Measurements from ENCODE around the gene RPL3.
A peak's percentile ranks its signal among the peaks of the same experiment; 100 is the strongest.

The RPL3 gene

GRCh38 chr22:39297490-39298240, 21.8 kb downstream of the RPL3 start:
- DNase-seq, result no peak

- DNase-seq, result no peak
Measured at GRCh38 chr22:39296981-39297489, 22.4 kb downstream of the RPL3 start.

DNA sequence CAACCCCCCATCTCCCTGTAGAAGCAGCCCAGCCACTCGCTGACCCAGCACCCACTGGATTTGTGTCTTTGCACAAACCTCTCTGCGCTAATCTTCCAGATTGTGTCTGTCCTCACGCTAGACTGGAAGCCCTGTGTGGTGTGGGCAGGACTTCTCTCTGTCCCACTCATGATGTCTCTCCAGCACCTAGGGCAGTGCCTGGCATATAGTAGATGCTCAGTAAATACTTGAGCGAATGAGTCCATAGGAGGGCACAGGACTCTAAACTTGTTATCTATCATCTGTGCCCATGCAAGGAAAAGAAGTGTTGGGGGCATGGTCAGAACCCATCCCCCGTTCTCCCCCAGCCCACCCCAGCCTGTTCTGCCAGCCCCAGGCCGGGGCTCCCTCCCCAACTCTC, 22.9 kb downstream of the RPL3 start:
- DNase-seq, result no peak

- DNase-seq, result no peak
Measured at GRCh38 chr22:39294571-39295468, 24.6 kb downstream of the RPL3 start.

- no peak for DNase-seq
Measured at GRCh38 chr22:39293766-39294368, 25.6 kb downstream of the RPL3 start.

GRCh38 chr22:39292561-39293074, 26.8 kb downstream of the RPL3 start:
- DNase-seq, result peak; percentile 91

DNA sequence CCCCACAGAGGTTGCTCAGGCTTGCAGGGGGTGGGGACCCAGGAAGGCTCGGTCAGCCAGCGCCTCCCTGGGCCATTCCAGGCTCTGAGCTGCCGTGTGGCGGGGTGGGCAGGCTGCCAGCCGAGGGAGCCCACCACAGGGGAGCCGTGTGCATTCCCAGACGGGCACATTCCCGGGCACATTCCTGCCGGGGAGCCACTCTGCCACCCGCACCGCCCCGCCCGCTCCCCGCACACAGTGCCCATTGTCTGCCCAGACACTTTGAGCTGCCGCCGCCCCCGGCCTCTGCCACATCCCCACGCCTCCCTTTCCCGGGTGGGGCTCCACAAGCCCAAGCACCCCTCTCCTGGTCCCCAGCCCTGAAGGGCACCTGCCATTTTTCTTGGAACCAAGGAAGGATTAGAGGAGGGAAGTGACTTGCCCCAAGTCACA, 27.4 kb downstream of the RPL3 start:
- DNase-seq, result no peak

GRCh38 chr22:39291523-39291922, 27.9 kb downstream of the RPL3 start:
- DNase-seq, result no peak

- no peak for DNase-seq
Measured at GRCh38 chr22:39290724-39291161, 28.7 kb downstream of the RPL3 start.

DNA sequence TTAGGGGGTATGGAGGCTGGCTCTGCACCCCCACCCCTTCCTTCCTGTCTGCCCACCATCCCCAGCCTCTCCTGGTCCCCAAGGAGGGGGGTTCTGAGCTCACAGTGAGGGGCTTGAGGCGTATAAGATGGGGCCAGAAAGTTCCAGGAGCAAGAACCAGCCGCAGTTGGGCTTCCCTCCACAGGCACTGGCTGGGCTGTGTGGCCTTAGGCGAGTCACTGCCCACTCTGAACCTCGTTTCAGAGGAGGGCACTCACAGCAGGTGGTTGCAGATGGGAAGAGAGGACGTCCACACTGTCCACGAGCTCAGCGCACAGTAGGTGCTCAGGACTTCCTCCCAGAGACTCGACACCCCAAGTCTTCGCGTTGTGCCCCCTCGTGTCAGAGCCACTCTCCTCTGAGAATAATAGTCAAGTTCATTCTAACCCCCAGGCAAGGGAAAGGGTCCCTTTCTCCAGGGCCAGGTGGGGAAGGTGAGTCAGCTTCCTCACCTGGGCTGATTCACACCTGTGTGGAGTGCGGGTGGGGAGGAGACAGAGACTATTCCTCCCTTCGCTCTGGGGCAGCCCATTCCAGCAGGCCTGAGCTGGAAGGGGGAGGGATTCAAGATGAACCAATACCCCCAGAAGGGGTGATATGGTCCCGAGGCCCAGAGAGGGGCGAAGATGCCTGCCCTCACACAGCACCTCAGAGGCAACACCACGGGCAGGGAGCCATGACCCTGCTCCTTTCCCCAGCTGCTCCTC, 29.3 kb downstream of the RPL3 start:
- DNase-seq, result no peak

DNA sequence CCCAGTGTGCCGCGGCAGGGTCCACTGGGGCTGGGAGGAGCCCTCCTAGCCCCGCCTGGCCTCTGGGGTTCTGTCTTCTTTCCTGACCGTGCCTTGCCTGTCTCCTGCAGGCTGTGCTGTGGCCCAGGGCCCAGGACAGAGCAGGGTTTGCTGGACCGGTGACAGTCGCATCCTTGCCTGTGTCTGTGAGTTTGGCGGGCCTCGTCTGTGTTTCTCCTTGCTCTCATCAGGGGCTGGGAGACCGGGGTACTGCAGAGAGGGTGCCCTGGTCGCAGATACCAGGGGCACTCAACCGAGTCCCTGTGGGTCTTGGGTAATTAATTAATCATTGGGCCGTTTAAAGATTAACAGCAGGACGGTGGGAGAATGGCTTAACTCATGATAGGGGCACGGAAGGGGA, 29.9 kb downstream of the RPL3 start:
- no peak for DNase-seq

GRCh38 chr22:39288135-39288898, 31.1 kb downstream of the RPL3 start:
- no peak for DNase-seq

GRCh38 chr22:39287076-39287725, 32.2 kb downstream of the RPL3 start:
- no peak for DNase-seq

DNA sequence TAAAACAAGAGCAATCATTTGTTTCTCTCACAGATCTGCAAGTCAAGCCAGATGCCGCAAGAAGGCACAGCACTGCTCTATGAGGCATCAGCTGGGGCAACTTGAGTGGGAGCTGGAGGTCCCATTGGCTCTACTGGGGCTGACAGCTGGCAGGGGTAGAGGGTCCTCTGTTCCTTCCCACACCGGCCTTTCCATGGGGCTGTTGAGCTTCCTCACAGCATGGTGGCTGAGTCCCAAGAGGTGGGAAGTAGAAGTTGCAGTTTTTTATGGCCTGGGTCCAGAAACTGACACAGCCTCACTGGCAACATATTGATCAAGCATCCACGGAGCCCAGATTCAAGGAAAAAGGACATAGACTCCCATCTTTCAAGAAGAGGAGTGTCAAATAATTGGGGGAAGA, 34.4 kb downstream of the RPL3 start:
- no peak for DNase-seq

GRCh38 chr22:39284142-39284980, 35.1 kb downstream of the RPL3 start:
- no peak for DNase-seq

DNA sequence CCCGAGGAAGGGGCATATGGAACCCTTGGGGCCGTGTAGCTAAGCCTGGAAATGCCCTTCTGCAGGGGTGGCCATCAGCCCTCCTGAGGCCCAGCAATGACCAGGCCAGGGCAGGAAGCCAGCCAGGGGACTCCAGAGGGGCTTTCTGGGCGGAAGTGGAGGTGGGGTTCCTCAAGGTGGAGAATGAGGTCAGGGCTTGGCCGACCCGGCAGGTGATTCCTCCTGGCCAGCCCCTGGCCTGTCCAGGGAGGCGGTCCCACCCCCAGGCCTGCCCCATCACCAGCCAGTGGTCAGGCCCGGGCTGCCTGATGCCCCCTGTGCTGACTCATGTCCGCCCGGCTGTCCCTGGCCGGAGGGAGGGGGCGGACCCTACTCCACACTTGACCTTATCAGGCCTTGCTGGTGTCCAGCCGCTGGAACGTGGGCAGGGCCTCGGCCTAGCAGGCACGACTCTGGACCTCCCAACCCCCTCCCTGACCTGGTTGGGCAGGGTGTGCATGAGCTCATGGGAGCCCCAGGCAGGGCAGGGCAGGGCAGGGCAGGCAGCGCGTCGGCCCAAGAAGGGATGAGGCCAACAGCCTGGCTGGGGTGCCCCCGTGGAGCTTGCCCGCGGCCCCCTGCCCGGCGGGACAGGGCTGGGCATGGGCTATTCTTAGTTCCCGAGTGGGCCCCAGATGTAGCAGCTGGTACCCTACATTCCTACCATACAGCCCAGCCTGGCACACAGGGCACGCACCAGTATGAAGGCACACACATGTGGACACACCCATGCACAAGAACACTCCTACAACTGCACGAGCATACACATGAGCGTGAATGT, 35.9 kb downstream of the RPL3 start:
- peak; percentile 52 for DNase-seq

DNA sequence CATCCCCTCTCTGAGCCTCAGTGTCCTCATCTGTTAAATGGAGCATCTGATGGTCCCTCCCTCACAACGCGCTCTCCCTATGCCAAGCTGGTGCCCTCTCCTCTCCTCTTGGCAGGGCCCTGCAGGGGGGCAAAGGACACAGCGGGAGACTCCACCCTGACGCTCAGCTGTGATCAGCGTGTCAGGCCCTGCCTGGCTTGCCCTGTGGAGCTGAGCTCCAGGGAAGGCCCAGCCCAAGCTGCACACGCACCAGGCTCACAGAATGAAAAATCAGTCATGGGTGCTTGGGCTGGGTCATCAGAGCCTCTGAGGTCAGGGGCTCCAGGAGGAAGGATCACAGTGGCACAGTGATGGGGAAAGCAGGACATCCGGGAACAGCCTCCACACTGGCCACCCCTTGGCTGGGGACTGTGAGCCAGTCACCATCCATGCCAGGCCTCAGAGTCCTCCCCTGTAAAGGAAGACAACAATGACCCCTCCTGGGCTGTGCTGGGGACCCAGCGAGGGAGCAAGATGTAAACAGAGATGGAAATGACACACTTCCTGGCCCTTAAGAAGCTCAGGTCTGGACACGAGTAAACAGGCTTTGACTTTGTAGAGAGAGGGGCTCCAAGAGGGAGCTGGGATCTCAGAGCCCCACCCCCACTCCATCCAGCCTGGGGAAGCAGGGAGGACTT, 36.6 kb downstream of the RPL3 start:
- DNase-seq, result peak; percentile 15

DNA sequence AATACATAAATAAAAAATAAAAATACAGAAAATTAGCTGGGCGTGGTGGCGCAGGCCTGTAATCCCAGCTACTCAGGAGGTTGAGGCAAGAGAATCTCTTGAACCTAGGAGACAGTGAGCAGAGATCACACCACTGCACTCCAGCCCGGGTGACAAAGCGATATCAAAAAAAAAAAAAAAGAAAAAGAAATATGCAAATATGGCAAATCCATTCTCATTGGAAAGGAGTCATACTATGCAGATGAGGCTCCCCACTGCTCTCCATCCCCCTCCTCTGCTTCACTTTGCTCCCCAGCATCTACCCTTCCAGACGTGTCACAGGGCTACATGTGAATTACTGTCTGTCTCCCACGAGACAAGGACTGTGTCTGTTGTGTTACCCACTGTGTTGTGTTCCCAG, 38.3 kb downstream of the RPL3 start:
- DNase-seq, result no peak

DNA sequence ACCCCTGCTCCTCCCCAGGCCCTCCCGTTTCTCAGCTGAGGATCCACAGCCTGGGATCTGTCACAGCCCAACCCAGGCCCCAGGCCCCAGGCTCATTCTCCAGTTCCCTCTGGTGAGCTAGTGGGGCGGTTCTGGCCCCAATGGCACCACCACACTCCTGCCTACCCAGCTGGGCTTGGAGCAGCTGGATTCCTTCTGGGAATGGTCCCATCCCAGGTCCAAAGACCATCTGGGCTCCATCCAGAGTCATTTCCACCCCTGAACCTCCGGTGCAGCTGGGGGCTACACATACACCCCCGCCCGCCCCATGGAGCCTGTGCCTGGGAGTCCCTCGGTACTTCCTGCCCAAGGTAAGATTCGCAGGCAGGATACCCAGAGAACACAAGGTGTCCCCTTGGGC, 39.2 kb downstream of the RPL3 start:
- DNase-seq, result no peak

All from HCEC 1CT (cell line).